PFSK-1 (cell line): ENCODE measurements around the gene SFRP5.

ENCODE experiments used
- FOXP2 ChIP-seq: optimal IDR thresholded peaks from 2 replicates; pipeline ENCODE3; 2011; ENCODE audit warnings: borderline replicate concordance, control low read depth, inconsistent platforms; ENCODE audit not compliant: insufficient read depth; ENCODE audit errors: extremely low read length, extremely low read depth
- POLR2AphosphoS5 ChIP-seq: IDR thresholded peaks from 2 replicates; pipeline ENCODE4 v1.6.1; 2012; ENCODE audit warnings: low read depth, mild to moderate bottlenecking, control low read depth, low read length, moderate library complexity
- REST ChIP-seq, 2 experiments: IDR thresholded peaks; 2 replicates each; pipeline versions ENCODE4 v1.6.1 to v1.8.0; 2011 to 2012; ENCODE audit warnings: low read depth in 2 of 2, low read length in 2 of 2, control low read depth in 1 of 2, inconsistent platforms in 1 of 2, mild to moderate bottlenecking in 1 of 2, moderate library complexity in 1 of 2; ENCODE audit not compliant: insufficient read depth in 1 of 2
- SIN3A ChIP-seq: IDR thresholded peaks from 2 replicates; pipeline ENCODE4 v1.6.1; 2012; ENCODE audit warnings: mild to moderate bottlenecking, low read length, moderate library complexity, borderline replicate concordance; ENCODE audit not compliant: insufficient read depth
- TAF1 ChIP-seq: IDR thresholded peaks from 2 replicates; pipeline ENCODE4 v1.6.1; 2012; ENCODE audit warnings: low read length, control low read depth, borderline replicate concordance; ENCODE audit not compliant: insufficient read depth

The SFRP5 gene

GRCh38 chr10:97762816-97763215 is 9.0 kb downstream of the SFRP5 start:
- TF ChIP-seq SIN3A (no peak), REST (IDR thresholded peaks at IDR 0.05; ENCODE audit: insufficient read depth in 1 of 2, low read depth in 2 of 2, low read length in 2 of 2) (no peak), POLR2AphosphoS5 (no peak)

GRCh38 chr10:97762056-97762455 is 9.7 kb downstream of the SFRP5 start:
- TF ChIP-seq TAF1 (no peak), POLR2AphosphoS5 (no peak), REST (IDR thresholded peaks at IDR 0.05; ENCODE audit: insufficient read depth in 1 of 2, low read depth in 2 of 2, low read length in 2 of 2) (no peak), FOXP2 (no peak), SIN3A (no peak)

GRCh38 chr10:97761331-97761865 is 10.4 kb downstream of the SFRP5 start:
- no peak for TF ChIP-seq TAF1
- no peak for TF ChIP-seq SIN3A
- no peak for TF ChIP-seq POLR2AphosphoS5
- TF ChIP-seq REST (IDR thresholded peaks at IDR 0.05; ENCODE audit: insufficient read depth in 1 of 2, low read depth in 2 of 2, low read length in 2 of 2): no peak
- no peak for TF ChIP-seq FOXP2

DNA sequence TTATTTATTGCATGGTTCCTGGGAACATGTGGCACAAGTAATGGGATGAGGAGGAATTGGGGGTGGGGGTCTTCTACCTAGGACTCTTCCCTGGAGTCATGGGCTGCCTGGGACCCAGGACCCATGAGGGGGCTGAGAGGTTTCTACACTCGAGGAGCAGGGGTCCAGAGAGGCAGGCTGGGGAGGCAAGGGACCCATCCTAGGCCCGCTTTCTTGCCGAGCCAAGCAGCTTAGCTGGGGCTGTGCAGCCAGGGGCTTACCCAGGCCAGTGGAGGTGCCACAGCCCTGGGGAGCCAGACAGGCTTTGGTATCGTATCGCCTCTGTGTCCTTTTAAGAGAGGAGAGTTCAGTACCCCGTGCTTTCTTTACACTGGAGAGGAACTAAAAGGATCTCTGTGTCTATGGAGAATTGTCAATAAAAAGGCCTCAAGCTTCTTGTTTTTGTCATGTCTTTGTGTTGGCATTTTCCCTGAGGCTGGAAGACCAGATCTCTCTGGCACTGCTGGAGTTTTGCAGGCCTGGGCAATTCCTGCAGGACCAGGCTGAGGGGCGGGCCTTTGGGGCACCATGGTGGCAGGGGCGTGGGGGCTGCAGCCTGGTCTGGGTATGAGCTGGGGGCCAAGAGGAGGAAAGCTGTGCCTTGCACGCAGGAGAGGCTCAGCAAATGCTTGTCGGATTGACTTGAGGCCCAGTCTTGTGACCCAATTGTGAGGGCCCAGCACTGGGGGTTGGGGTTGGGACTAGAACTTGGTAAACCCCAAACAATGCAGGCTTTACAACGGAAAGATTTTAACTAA is 11.1 kb downstream of the SFRP5 start:
- TF ChIP-seq POLR2AphosphoS5 (no peak), TAF1 (no peak), SIN3A (no peak), REST (IDR thresholded peaks at IDR 0.05; ENCODE audit: insufficient read depth in 1 of 2, low read depth in 2 of 2, low read length in 2 of 2) (no peak), FOXP2 (no peak)

- no peak for TF ChIP-seq REST (IDR thresholded peaks at IDR 0.05; ENCODE audit: insufficient read depth in 1 of 2, low read depth in 2 of 2, low read length in 2 of 2)
Observed at GRCh38 chr10:97759946-97760345, 11.9 kb downstream of the SFRP5 start.
